ENCODE measurements around the gene PPP1R9B.

Gene PPP1R9B, protein sequence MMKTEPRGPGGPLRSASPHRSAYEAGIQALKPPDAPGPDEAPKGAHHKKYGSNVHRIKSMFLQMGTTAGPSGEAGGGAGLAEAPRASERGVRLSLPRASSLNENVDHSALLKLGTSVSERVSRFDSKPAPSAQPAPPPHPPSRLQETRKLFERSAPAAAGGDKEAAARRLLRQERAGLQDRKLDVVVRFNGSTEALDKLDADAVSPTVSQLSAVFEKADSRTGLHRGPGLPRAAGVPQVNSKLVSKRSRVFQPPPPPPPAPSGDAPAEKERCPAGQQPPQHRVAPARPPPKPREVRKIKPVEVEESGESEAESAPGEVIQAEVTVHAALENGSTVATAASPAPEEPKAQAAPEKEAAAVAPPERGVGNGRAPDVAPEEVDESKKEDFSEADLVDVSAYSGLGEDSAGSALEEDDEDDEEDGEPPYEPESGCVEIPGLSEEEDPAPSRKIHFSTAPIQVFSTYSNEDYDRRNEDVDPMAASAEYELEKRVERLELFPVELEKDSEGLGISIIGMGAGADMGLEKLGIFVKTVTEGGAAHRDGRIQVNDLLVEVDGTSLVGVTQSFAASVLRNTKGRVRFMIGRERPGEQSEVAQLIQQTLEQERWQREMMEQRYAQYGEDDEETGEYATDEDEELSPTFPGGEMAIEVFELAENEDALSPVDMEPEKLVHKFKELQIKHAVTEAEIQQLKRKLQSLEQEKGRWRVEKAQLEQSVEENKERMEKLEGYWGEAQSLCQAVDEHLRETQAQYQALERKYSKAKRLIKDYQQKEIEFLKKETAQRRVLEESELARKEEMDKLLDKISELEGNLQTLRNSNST

DNA sequence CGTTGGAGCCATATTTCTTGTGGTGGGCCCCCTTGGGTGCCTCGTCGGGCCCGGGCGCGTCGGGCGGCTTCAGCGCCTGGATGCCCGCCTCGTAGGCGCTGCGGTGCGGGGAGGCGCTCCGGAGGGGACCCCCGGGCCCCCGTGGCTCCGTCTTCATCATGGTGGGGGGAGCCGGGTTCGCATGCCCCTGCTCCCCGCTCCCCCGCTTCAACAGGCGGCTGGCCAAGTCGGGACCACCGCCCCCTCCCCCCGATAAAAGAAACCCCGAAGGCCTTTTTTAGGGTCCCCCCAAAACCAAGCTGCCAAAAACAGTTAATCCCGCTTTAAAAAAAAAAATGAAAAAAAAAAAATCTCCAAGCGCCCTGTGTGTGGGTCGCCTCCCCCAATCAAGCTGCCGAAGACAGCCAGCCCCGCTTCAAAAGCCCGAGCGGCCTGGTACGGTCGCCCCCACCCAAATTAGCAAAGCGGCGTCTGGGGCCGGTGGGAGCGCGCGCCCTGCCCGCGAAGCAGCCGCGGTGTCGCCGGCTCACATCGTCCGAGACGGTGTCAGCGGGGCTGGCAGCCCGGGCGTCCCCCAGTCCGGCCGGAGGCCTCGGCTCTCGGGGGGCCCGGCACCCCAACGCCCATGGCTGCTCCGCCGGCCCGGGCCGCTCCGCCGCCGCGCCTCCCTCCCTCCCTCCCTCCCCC lies at the start of gene PPP1R9B:
TSS of gene PPP1R9B (minus strand) at position 324 of the 687 bp plus-strand sequence. CDS start at position 160, 164 bp downstream.
- Histone ChIP-seq H3K4me3 (ENCODE audit: low read length) (peak within 1 kb of the TSS; percentile 93), H3K9me3 (ENCODE audit: insufficient read depth, low read length) (no peaks in the 10 kb centered on the region), H3K79me2 (ENCODE audit: low read length) (peaks cover 70% of the 10 kb centered on the region), H3K36me3 (replicated peaks; ENCODE audit: low read depth, low read length) (peaks cover 43% of the 10 kb centered on the region), H3K4me2 (ENCODE audit: low read length) (peak within 1 kb of the TSS; percentile 99), H3K9ac (ENCODE audit: low read length) (peak within 1 kb of the TSS; percentile 100), H3K4me1 (ENCODE audit: low read length) (peaks cover 47% of the 10 kb centered on the region), H4K20me1 (ENCODE audit: insufficient read depth, low read length) (peaks cover 17% of the 10 kb centered on the region), H3K27ac (ENCODE audit: low read length) (peak within 1 kb of the TSS; percentile 98), H2AFZ (ENCODE audit: low read depth, low read length) (no peak within 1 kb of the TSS), H3K27me3 (ENCODE audit: low read depth, low read length) (no peaks in the 10 kb centered on the region)
- no peak for TF ChIP-seq EZH2phosphoT487 (IDR thresholded peaks at IDR 0.05; ENCODE audit: low read depth)
- TF ChIP-seq, protein P1, sequence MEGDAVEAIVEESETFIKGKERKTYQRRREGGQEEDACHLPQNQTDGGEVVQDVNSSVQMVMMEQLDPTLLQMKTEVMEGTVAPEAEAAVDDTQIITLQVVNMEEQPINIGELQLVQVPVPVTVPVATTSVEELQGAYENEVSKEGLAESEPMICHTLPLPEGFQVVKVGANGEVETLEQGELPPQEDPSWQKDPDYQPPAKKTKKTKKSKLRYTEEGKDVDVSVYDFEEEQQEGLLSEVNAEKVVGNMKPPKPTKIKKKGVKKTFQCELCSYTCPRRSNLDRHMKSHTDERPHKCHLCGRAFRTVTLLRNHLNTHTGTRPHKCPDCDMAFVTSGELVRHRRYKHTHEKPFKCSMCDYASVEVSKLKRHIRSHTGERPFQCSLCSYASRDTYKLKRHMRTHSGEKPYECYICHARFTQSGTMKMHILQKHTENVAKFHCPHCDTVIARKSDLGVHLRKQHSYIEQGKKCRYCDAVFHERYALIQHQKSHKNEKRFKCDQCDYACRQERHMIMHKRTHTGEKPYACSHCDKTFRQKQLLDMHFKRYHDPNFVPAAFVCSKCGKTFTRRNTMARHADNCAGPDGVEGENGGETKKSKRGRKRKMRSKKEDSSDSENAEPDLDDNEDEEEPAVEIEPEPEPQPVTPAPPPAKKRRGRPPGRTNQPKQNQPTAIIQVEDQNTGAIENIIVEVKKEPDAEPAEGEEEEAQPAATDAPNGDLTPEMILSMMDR (IDR thresholded peaks at IDR 0.05; ENCODE audit: low read depth, low read length): no peak

- H3K4me2 ChIP-seq (ENCODE audit: low read length): peak overlapping the region; percentile 98
- no peaks in the 10 kb centered on the region for H3K9me3 ChIP-seq (ENCODE audit: insufficient read depth, low read length)
- no peaks in the 10 kb centered on the region for H3K36me3 ChIP-seq (replicated peaks; ENCODE audit: low read depth, low read length)
- H3K27ac ChIP-seq (ENCODE audit: low read length): no peak overlapping the region
- peak overlapping the region; percentile 62 for H3K9ac ChIP-seq (ENCODE audit: low read length)
- peaks cover 39% of the 10 kb centered on the region for H3K27me3 ChIP-seq (ENCODE audit: low read depth, low read length)
- no peaks in the 10 kb centered on the region for H4K20me1 ChIP-seq (ENCODE audit: insufficient read depth, low read length)
- no peaks in the 10 kb centered on the region for H3K79me2 ChIP-seq (ENCODE audit: low read length)
- peak overlapping the region; percentile 86 for H3K4me3 ChIP-seq (ENCODE audit: low read length)
- TF ChIP-seq EZH2phosphoT487 (IDR thresholded peaks at IDR 0.05; ENCODE audit: low read depth): no peak
- TF ChIP-seq, protein P1 (IDR thresholded peaks at IDR 0.05; ENCODE audit: low read depth, low read length): no peak
- peak overlapping the region; percentile 71 for H2AFZ ChIP-seq (ENCODE audit: low read depth, low read length)
- H3K4me1 ChIP-seq (ENCODE audit: low read length): peaks cover 26% of the 10 kb centered on the region
Observed at GRCh38 chr17:50199803-50200456, 49.5 kb upstream of the PPP1R9B start.

DNA sequence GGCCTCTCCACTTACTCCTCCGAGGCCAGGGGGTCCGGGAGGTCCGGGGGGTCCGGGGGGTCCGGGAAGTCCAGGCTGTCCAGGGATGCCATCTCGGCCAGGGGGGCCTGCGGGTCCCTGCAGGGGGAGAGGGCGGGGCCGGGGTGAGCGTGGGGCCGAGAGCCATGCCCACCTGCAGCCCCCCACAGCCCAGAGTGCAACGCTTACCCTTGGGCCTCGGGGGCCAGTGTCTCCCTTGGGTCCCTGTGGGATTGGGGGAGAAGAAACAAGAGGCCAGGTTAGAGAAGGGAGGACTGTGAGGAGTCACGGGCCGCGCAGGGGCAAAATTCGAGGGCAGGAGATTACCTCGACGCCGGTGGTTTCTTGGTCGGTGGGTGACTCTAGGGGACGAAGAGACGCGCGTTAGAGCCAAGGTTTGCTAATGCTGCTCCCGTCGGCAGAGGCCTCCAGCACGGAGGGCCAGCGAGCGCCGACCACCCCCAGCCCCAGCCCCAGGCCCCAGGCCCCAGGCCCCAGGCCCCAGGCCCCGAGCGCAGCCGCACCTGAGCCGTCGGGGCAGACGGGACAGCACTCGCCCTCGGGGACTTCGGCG lies 48.8 kb upstream of the PPP1R9B start:
- TF ChIP-seq, protein P1 (IDR thresholded peaks at IDR 0.05; ENCODE audit: low read depth, low read length): no peak
- TF ChIP-seq EZH2phosphoT487 (IDR thresholded peaks at IDR 0.05; ENCODE audit: low read depth): no peak
- no peak overlapping the region for H3K27ac ChIP-seq (ENCODE audit: low read length)
- no peaks in the 10 kb centered on the region for H4K20me1 ChIP-seq (ENCODE audit: insufficient read depth, low read length)
- H3K4me3 ChIP-seq (ENCODE audit: low read length): peak overlapping the region; percentile 86
- H3K79me2 ChIP-seq (ENCODE audit: low read length): no peaks in the 10 kb centered on the region
- H3K27me3 ChIP-seq (ENCODE audit: low read depth, low read length): peaks cover 33% of the 10 kb centered on the region
- no peaks in the 10 kb centered on the region for H3K9me3 ChIP-seq (ENCODE audit: insufficient read depth, low read length)
- H3K4me2 ChIP-seq (ENCODE audit: low read length): peak overlapping the region; percentile 98
- peak overlapping the region; percentile 62 for H3K9ac ChIP-seq (ENCODE audit: low read length)
- peaks cover 31% of the 10 kb centered on the region for H3K4me1 ChIP-seq (ENCODE audit: low read length)
- H3K36me3 ChIP-seq (replicated peaks; ENCODE audit: low read depth, low read length): no peaks in the 10 kb centered on the region
- no peak overlapping the region for H2AFZ ChIP-seq (ENCODE audit: low read depth, low read length)

Measured in OCI-LY3 (cell line).